Effector CD4-positive, alpha-beta T cell (primary cell): Measurements from ENCODE around the gene CYGB. TPM values are rescaled to one million over a fixed set of nuclear protein-coding genes. Genes with fewer than 3 reads are reported as not detected.
A peak's percentile ranks its signal among the peaks of the same experiment; 100 is the strongest.

Experiments used
- DNase-seq: peaks from one replicate; pipeline ENCODE4 v3.0.0-alpha.2; 2020
- total RNA-seq: gene quantifications from one replicate; lab custom pipeline; 2026; lab: John Stamatoyannopoulos, UW

The CYGB gene
- not detected for total RNA-seq

DNA sequence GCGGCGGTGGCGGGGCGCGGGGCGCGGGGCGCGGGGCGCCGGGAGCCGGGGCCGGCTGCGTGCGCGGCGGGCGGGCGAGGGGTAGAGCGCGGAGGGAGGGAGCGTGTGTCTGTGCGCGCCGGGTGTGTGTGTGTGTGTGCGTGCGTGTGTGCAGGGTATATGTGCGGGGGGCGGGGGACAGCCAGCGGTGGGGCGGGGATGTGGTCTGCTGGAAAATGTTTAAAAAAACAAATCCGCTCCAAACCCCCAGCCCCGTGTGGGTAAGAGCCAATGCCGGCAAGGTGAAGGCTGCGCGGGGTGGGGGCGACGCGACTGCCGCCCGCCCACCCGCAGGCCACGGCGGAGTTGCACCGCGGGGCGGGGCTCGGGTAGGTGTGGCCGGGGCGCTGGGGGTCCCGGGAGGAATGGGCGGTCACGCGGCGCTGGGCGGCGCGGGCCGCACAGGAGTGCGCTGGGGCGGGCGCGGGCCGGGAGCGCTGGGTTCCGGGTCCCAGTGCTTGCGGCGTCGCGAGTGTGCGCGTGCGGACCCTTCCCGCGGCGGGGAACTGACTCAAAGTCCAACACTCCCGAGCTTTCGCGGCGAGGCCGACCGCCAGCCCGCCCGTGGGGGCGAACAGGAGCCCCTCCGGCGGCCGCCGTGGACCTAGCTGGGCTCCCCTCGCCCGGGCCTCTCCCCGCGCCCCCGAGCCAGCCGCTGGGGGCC, at the start of gene CYGB:
CYGB (minus strand) TSS at position 132 of the 703 bp plus-strand sequence. CDS start 167 bp downstream, outside the sequence.
- no peak for DNase-seq

DNA sequence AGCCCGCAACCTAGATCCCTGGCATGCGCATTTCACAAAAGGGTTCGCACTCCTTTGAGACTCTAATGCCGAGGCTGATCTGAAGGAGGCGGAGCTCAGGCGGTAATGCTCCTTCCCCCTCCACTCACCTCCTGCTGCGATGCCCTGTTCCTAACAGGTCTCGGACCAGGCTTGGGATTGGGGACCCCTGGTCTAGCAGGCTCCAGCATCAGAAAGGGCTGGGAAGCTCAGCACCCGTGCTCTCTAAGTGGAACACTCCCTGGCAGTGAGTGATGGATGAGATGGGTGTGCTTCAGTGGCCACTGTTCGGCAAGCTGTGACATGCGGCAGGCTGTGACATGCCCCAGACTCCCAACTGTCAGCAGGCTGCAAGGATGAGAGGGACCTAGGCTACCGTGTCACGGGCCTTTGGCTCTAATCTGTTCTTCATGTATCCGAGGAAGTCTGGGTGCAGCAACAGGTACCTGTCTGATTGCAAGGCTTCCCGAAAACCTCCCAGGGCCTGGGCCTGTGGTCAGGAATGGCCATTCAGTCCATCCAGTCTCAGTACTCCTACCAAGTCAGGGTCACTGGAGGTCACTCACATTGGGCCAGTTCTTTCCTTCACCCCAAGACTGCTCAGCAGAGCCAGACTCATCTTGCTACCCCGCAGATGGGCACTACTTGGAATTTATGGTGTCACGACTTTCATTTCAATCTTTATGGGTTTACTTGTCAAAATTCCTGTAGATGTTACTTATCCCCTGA, 49.4 kb upstream of the CYGB start:
- DNase-seq = no peak

DNA sequence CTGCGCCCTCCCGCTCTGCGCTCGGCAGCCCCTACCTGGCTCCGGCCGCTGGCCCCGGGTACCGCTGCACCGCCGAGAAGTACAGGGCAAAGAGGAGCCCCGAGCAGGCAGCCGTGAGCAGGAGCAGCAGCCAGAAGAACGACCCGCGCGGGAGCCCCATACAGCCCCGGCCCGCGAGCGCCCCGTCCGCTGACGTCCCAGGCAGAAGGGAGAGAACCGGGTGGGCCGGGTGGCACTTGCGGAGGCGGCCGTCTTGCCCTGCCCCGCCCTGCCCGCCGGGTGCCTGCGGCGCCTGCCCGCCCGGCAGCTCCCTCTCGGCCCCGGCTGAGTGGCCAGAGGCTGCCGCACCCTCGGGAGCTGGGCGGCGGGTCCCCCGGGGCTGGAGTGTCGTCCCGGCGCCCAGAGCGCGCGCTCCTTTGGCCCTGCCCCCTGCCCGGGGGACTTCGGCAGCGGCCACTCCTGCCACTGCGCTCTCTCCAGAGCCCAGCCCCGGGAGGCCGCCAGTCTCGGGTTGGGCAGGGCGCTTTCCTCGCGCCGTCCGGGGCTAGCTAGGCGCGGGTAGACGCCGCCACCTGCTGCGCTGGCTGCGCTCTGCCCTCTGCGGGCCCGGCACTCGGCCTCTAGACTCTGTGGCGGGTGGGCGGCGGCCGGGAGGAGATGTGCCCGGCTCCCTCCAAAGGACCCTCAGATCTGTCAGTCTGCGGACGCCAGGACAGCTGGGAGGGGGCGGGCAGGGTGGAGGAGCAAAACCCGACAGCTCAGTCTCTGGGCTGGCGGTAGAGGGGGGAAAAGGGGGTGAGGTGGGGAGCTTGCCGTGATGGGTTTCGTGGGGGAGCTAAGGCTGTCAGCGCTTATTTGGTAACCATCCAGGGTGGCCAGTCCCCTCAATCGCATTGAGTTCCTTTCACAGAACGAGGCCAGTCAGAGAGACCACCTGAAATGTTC, 48.4 kb upstream of the CYGB start, which contains the start of gene ST6GALNAC2:
ST6GALNAC2 (minus strand) TSS at position 212 of the 945 bp plus-strand sequence; CDS start at position 160, 52 bp downstream.
- peak; percentile 7 for DNase-seq

DNA sequence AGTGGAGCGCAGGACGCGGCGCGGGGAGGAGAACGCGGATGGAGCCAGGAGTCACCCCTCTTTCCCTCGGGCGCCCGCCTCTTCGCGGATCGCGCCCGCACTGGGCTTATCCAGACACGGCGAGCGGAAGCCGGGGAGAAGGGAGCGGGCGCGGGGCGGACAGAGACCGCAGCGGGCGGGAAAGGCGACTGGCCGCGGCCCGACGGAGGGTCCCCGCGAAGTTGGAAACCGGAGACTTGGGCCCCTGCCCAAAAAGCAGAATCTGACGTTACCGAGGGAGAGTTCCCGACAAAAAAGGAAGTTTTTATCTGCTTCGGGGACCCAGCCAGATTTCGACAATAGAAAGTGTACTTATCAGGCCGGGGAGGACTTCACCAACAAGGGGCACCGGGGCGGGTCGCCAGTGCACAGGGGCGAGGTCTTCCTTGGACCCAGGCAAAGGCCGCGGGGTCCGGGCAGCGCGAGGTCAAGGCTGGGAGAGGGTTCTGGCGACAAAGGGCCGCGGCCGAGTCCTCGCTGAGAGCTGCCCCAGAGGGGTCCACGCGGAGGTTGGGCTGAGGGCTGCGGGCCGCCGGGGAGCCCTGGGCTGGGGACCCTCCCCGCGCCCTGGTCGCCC, 47.6 kb upstream of the CYGB start:
- DNase-seq = no peak

DNA sequence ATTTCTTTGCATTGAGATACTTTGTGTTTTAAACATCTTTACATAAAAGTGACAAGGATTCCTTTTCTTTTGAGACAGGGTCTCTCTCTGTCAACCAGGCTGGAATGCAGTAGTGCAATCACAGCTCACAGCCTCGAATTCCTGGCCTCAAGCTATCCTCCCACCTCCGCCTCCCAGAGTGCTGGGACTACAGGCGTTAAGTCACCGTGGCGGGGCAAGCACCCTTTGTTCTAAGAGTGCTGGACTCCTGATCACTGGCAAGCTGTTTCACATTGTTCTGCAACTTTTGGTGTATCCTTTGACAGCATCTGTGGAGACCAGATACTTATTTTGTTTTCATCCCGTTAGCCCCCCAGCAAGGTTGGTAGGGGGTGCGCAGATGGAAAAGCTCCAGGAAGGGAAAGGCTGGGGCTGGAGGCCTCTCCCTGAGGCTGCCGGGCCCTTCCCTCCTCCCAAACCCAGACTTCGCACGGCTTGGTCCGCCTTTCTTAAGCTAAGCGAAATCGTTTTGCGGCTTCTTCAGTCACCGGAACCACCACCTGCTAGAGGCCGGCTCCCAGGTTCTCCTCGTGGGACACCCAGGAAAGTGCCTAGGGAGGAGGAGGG, 47.0 kb upstream of the CYGB start:
- DNase-seq = no peak

DNA sequence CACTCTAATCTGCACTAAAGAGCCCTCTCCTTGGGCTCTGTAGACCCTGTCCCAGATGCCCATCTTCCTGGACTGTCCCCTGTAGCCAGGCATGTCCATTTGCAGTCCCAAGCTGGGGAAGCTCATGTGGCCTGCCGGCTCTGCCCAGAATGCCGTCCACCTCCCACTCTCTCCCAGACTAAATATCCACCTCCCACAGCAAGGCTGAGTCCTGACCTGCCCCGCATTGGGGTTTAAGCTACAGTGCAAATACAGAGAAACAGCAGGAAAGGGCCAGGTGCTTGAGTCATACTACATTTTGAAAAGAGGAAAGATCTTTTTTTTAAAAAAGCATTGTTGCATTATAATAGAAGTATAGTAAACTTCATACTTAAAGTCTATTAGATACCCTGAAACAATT, 45.2 kb upstream of the CYGB start:
- DNase-seq = no peak

DNA sequence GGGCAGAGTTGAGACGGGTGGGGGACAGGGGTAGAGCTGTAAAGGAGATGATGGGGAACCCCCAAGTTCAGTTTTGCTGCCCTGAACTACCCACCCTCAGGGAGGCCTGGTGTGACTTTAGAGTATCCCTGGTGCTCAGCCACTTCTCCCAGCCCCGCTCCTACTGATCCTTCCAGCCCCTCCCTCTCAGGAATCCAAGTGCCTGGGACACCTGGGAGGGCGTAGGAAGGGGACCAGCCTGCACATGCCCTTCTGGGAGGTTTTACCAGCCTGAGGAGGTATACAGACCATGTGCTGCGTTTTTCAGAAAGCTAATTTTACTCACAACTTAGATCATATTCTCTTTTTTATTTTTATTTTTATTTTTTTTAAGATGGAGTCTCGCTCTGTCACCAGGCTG, 44.0 kb upstream of the CYGB start:
- no peak for DNase-seq

DNA sequence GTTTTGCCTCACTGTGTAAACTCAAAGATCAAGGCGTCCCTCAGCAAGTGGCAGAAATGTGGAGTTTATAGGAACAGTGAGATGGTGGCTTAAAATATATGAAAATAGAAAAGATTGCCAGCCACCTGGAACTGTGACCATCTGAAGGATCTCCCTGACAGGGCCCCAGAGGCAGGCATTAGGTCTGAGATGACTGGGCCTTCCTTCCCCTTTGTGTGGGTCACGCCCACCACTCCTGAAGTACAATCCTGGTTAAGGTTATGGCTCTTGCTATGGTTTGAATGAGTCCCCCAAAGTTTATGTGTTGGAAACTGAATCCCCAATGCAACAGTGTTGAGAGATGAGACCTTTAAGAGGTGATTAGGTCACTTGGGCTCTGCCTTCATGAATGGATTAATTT, 41.8 kb upstream of the CYGB start:
- DNase-seq = no peak

DNA sequence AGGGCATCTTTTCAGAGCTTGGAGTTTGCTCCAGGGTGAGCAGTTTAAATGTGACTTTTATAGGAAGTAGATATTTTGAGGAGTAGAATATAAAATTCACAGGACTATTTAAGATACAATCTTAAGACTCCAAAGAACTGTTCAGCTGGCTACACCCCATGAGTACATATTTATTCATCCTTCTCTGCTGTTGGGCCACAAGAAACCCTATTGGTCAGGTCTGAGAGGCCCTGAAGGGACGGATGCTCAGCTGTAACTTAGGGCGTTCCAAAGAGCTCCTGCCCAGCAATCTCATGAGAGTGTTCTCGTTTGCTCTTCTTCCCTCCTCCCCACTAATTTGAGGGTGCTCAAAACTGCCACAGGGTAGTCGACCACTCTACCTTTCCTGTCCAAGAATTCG, 40.9 kb upstream of the CYGB start:
- no peak for DNase-seq

DNA sequence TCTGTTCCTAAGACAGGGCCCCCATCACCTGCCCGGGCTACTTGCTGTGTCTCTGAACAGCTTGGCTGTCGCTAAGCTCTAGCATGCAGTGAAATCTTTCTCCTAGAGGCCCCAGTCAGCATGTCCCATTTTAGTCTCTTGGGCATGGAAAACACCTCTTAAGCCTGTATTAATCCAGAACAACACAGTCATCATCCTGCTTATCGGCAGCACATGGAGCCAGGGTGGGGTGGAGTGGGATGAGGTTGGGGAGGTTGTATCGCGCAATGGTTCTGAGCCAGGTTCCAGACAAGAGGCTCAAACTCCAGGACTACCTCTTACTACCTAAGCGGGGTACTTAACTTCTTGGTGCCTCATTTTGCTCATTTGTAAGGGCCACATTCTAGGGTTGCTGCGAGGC, 40.4 kb upstream of the CYGB start:
- no peak for DNase-seq

DNA sequence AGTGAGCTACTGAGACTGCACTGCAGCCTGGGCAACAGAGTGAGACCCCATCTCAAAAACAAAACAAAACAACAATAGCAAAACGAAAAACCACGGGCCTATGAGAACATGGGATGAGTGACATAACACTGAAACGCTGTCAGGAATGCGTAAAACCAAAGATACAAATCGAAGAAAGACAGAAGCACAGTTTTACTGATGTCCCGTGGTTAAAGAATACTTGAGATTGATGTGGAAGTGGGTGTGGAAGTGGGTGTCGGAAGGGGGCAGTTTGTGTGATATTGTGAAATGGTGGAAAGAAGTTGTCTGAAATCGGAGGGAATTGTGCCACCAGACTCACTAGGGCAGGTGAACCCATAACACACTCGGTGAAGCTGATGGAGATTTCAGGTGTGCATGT, 38.7 kb upstream of the CYGB start:
- no peak for DNase-seq

DNA sequence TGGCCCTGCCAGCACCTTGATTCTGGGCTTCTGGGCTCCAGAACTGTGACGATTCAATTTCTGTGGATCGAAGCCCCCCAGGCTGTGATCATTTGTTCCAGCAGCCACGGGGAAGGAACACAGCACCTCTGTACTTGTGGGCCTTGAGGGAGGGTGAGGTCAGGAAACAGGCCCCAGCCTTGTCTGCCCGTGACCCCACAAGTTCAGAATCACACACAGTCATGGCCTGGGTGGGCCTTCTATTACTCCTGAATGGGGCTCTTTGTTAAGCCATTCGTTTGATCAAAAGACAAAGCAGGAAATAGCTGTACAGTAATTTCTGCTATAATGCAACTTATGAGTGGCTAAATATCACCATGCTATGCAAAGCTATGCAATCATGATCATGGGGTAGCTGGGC, 38.1 kb upstream of the CYGB start:
- DNase-seq = no peak

DNA sequence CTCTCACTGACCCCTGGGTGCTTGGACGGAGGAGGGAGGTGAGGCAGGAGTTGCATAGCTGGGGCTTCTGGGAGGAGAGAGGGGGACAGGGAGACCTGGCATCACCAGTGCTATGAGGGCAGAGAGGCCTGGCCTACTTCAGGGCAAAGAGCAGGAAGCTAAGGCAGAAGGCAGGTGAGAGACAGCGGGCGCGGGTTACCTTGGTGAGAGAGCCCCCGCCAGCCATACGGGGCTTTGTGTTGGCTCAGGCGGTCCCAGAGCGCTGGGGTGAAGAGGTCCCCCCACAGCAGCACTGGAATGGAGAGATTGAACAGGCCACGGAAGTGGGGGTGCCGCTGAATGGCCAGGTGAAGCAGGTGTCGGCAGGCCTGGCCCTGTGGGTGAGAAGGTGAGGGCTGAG, 36.7 kb upstream of the CYGB start:
- DNase-seq = no peak

DNA sequence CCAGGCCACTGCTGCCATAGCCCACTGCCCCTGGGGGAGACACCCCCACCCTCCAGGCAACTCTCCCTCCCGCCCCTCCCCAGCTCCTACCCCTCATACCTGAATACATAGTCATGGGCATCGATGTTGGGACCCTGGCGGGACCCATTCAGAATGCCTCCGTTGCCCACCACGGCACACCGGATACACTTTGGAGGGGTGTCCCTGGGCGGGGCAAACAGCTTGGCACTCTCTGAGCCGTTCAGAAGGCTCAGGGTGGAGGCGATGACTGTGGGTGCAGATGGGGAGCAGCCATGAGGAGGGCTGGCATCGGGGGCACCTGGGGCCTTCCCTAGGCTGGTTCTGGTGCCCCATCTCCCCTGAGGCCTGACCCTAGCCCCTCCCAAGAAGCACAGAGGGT, 35.6 kb upstream of the CYGB start:
- no peak for DNase-seq

DNA sequence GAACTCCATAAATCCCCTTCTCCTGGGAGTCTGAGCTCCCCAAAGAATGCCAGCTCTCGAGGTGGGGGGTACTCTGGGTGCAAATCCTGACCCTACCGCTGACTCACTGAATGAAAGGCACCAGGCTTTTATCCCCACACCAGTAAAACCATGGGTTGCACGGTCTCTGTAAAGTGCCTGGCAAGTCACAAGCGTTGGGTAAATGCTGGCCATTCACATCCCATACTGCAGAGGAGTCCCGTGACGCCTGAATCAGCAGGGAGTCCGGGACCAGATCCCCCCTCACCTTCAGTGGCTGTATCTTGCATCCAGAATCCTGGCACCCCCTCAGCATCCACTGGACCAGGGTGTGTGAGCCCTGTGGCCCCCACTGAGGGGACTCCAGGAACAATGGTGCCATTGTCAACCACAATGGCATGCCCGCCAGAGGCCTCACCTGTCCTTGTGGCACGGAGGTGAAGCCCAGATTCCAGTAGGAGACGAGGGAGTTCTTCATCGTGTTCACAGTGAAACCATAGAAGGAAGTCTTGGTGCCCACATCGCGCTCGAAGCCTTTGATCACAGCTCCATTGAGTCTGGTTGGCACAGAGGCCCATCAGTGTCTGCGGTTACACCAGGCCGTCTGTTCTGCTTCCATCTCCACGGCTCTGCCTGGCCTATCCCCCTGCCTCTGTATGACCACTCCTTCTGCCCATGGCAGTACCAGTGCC, 34.8 kb upstream of the CYGB start:
- DNase-seq = no peak

DNA sequence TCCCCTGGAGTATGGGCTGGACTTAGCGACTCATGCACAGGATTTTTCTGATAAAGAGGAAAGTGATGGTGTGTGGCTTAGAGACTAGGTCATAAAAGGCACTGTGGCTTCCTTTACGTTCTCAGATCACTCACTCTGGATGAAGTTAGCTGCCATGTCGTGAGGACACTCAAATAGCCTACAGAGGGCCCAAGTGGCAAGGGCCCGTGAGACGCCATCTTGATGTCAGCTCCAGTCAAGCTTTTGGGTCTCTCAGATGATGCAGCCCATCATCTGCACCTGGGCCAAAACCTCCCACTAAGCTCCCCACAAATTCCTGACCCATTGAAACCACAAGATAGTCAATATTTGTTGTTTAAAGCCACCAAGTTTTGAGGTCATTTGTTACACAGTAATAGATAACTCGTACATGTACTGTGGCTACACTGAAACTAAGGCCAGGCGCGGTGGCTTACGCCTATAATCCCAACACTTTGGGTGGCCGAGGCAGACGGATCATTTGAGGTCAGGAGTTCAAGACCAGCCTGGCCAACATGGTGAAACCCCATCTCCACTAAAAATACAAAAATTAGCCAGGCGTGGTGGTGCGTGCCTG, 33.5 kb upstream of the CYGB start:
- DNase-seq = no peak

DNA sequence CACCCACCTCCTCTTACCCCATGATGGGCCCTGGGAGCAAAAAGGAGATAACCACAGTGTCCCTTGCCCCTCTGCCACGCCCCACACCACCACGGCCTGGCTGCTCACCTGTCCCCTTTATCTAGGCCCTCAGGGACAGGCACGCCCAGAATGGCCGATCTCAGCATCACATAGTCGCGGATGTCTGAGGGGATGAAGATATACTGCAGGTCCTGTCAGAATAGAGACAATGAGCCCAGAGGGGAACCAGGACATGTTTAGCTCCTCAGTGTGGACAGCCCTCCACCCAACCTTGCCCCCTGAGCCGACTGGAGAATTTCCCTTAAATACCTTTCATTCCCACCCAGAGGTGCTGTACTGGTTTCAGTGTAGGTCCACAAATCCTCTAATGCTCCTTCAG, 32.9 kb upstream of the CYGB start:
- DNase-seq = no peak

DNA sequence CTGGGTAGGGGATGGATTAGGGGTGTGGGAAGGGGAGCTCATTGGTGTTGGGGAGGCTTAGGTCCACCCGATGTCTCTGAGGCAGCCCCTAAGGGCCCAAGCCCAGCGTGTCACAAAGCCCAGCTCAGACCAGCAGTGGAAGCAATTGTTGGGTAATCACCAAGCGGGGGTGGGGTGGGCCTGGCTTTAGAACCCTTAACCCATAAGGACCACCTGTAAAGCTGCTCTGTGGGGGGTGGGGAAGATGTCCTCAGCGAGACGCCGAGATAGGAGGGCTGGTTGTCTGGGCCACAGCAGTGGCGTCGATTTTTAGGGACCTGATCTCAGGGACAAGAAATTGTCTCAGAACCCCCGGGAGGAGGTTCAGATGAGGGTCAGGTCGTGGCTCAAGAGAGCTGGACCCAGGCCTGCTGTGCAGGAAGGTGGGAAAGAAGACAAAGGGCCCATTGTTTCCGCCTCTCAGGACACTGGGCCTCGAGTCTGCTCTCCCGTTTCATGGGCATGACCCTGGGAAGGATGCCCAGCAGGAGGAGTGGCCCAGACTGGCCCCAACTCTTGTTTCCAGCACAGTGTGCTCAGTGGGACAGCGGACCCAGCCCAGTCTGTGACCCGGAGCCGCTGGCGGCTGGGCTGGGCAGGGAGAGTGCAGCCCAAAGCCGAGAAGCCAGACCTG, 32.2 kb upstream of the CYGB start:
- no peak for DNase-seq

DNA sequence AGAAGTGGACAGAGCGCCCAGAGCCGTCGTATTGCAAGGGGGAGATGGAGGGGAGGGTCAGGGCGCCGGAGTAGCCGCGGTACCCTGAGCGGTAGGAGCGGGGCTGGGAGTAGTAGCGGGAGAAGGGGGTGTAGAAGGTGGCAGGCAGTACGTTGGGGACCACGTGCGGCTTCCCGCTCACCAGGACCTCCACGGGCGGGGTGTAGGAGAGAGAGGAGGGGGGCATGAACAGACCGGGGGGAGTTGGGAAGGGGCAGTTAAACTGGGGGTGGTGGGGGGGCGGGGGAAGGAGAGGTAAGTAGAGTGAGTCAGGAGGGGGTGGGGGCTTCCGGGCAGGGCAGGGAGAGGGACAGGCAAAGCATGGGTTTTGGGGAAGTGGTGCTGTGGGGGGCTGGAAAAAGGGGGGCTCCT, 31.3 kb upstream of the CYGB start:
- no peak for DNase-seq

DNA sequence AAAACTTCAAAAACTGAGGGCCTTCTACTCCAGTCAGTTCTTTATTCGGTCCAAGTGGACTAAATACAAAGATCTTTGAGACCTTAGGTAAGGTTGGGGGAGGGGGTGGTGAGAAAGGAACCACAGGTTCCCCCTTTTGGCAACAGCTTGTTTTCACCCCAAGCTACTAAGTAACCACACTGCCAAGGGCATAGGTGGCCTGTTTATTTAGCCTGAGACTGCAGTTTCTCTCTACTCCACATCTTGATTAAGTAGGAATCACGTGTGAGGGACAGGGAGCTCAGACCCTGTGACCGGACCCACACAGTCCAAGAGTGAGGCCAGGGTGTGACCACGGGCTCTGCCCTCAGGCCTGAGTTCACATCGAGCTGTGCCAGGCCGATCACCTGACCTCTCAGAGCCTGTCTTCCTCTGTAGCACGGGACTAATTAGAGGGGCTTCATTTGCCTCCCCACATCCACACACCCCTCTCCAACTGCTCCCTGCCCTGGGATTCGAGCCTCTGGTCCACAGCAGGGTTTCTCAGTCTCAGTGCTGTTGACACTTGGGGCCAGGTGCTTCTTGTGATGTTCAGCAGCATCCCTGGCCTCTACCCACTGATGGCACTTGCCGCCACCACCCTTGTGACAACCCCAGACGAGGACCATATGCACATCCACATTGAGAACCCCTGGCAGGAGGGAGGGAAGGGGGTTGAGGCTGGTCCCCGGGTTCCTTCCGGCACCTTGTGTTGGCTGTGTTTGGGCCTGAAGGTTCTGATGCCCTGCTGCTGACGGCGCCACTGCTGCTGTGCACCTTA, 30.3 kb upstream of the CYGB start:
- DNase-seq = no peak
